ENCODE measurements around the gene CFAP68. TPM values are rescaled to one million over a fixed set of nuclear protein-coding genes. Genes with fewer than 3 reads are reported as not detected.

The CFAP68 gene
- total RNA-seq, 1 experiment from 2014 or later = 23.4 TPM

DNA sequence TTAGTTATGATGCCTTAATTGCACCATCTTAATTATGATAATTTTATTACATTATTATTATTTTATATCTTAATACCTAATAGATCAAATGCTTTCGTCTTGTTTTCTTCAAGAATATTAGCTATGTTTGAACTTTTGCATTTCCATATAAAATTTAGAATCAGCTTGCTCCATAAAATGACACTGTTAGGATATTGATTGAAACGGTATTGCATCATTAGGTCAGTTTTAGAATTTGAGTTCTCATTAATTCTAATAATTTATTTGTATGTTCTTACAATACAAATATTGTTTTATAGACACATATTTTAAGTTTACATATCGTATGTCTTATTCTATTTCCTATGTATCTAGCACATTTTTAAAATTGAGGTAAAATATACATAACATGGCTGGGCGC lies 6.7 kb downstream of the CFAP68 start:
- no peaks in the 10 kb centered on the region for H3K79me2 ChIP-seq (ENCODE audit: insufficient read depth, low read length)
- no peaks in the 10 kb centered on the region for H3K36me3 Mint-ChIP-seq (ENCODE audit: insufficient read depth in 1 of 3, low read depth in 3 of 3)
- H2BK15ac ChIP-seq (ENCODE audit: low read depth, low read length) = no peak overlapping the region
- H4K20me1 ChIP-seq (ENCODE audit: control insufficient read depth, insufficient read depth, insufficient read length) = no peaks in the 10 kb centered on the region
- H3K27me3 Mint-ChIP-seq (ENCODE audit: low read depth) = no peaks in the 10 kb centered on the region; the same call in none of the 2 replicates
- DNase-seq = no peak
- no peak overlapping the region for H3K27ac ChIP-seq (ENCODE audit: insufficient read length, low read depth, low read length)
- H3T11ph ChIP-seq (ENCODE audit: low read length) = no peak overlapping the region
- H3K9ac ChIP-seq (ENCODE audit: extremely low read depth, insufficient read length, low read length) = no peak overlapping the region
- H3K79me1 ChIP-seq (ENCODE audit: insufficient read depth, low read depth, low read length, poor library complexity, severe bottlenecking) = no peaks in the 10 kb centered on the region
- H3K9me3 ChIP-seq (ENCODE audit: control insufficient read depth, low read depth, low read length) = no peaks in the 10 kb centered on the region
- no peak overlapping the region for H2BK120ac ChIP-seq (ENCODE audit: low read depth, low read length, poor library complexity, severe bottlenecking)
- no peak overlapping the region for H3K18ac ChIP-seq (ENCODE audit: insufficient read length, low read depth, low read length)
- H2AFZ ChIP-seq (ENCODE audit: low read length) = no peak overlapping the region
- H2BK20ac ChIP-seq (ENCODE audit: low read depth, low read length, poor library complexity, severe bottlenecking) = no peak overlapping the region
- no peaks in the 10 kb centered on the region for H3K4me1 Mint-ChIP-seq
- no peak overlapping the region for H3K4me3 Mint-ChIP-seq
- H4K5ac ChIP-seq (ENCODE audit: insufficient read length, low read depth, low read length) = no peak overlapping the region
- TF ChIP-seq, protein P1, sequence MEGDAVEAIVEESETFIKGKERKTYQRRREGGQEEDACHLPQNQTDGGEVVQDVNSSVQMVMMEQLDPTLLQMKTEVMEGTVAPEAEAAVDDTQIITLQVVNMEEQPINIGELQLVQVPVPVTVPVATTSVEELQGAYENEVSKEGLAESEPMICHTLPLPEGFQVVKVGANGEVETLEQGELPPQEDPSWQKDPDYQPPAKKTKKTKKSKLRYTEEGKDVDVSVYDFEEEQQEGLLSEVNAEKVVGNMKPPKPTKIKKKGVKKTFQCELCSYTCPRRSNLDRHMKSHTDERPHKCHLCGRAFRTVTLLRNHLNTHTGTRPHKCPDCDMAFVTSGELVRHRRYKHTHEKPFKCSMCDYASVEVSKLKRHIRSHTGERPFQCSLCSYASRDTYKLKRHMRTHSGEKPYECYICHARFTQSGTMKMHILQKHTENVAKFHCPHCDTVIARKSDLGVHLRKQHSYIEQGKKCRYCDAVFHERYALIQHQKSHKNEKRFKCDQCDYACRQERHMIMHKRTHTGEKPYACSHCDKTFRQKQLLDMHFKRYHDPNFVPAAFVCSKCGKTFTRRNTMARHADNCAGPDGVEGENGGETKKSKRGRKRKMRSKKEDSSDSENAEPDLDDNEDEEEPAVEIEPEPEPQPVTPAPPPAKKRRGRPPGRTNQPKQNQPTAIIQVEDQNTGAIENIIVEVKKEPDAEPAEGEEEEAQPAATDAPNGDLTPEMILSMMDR (conservative IDR thresholded peaks at IDR 0.05) = no peak
- H3K56ac ChIP-seq (ENCODE audit: insufficient read length, low read depth, low read length) = no peak overlapping the region
- no peak overlapping the region for H3K27ac Mint-ChIP-seq
- no peak overlapping the region for H4K8ac ChIP-seq (replicated peaks; ENCODE audit: insufficient read length, low read depth, low read length)
- no peak overlapping the region for H2BK12ac ChIP-seq (ENCODE audit: insufficient read length, low read depth, low read length)
- H3K9me3 Mint-ChIP-seq = no peaks in the 10 kb centered on the region
- H3K4ac ChIP-seq (ENCODE audit: low read depth, low read length) = no peak overlapping the region
- H3K4me1 ChIP-seq (ENCODE audit: insufficient read depth, low read length) = no peaks in the 10 kb centered on the region
- H2BK5ac ChIP-seq (ENCODE audit: insufficient read length, low read length) = no peak overlapping the region
- no CpG with 5 or more reads among the region's 4 CpGs for WGBS (ENCODE audit: extremely low coverage, insufficient read length, low lambda C conversion rate)
- H3K14ac ChIP-seq (ENCODE audit: insufficient read depth, low read length) = no peak overlapping the region
- H4K91ac ChIP-seq (ENCODE audit: insufficient read length, low read depth, low read length) = no peak overlapping the region
- no peaks in the 10 kb centered on the region for H3K27me3 ChIP-seq (ENCODE audit: insufficient read depth, low read length)
- H2AK5ac ChIP-seq (ENCODE audit: insufficient read length, low read length) = no peak overlapping the region
- H3K4me2 ChIP-seq (ENCODE audit: insufficient read depth, insufficient read length, low read length) = no peak overlapping the region
- H3K23ac ChIP-seq (ENCODE audit: insufficient read length, low read depth, low read length) = no peak overlapping the region
- H3K23me2 ChIP-seq (ENCODE audit: insufficient read length, low read depth, low read length, poor library complexity, severe bottlenecking) = no peaks in the 10 kb centered on the region

All from H9 (cell line).